ENCODE data around the gene CPPED1. TPM values are rescaled to one million over a fixed set of nuclear protein-coding genes. Genes with fewer than 3 reads are reported as not detected.
A peak's percentile ranks its signal among the peaks of the same experiment; 100 is the strongest.

The CPPED1 gene
- total and polyA plus RNA-seq, 2 of the 4 experiments (the other 2 are of a cell fraction), result 5.1 to 6.5 TPM

DNA sequence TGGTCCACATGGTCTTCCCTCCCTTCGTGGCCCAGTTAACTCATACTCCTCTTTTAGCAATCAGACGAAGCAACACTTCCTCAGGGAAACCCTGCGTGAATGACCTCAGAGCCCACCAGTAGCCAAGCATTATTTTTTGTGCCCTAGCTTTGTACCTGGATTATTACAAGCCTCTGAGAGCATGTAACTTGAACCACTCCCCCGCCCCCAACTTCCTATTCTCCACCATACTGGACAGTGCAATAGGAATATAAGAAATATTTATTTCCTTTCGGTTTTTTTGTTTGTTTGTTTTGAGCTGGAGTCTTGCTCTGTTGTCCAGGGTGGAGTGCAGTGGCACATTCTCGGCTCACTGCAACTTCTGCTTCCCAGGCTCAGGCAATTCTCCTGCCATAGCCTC, 2.9 kb downstream of the CPPED1 start:
- ATAC-seq (ENCODE audit: low read depth), result no peak
- intact Hi-C loops (cut with micrococcal nuclease) (no loop called here), in situ Hi-C loops (cut with MboI; ENCODE audit: low sequenced_read_pairs) (no loop called here), dilution Hi-C loops (cut with HindIII; ENCODE audit: low sequenced_read_pairs, unreplicated experiment) (no loop called here)
- Histone ChIP-seq H2BK5ac (ENCODE audit: low read depth, low read length, poor library complexity, severe bottlenecking) (no peak overlapping the region), H2BK20ac (ENCODE audit: low read depth, low read length) (0 out of 2 replicates have a peak overlapping the region, but pooled peaks have one; percentile 21), H2BK120ac (ENCODE audit: low read depth, low read length) (peak overlapping the region; percentile 66; the same call in 1 of the 2 replicates), H3K18ac (ENCODE audit: low read depth, low read length) (no peak overlapping the region), H3K36me3 (ENCODE audit: control insufficient read depth, insufficient read depth, low read length) (no peaks in the 10 kb centered on the region), H3K4ac (ENCODE audit: low read depth, low read length) (no peak overlapping the region), H2AK9ac (replicated peaks; ENCODE audit: low read depth, low read length, poor library complexity) (peak overlapping the region; percentile 9), H3K14ac (replicated peaks; ENCODE audit: low read depth, low read length) (no peak overlapping the region), H3K27ac (ENCODE audit: insufficient read depth, low read length) (no peak overlapping the region), H3K9me1 (ENCODE audit: insufficient read depth, low read length) (no peaks in the 10 kb centered on the region), H3K9ac (ENCODE audit: low read depth, low read length) (no peak overlapping the region), H3K4me3 (ENCODE audit: insufficient read depth, low read depth, low read length) (no peak overlapping the region), H3K27me3 (ENCODE audit: control insufficient read depth, insufficient read depth, low read length) (no peaks in the 10 kb centered on the region), H4K8ac (ENCODE audit: low read depth in 2 of 2, low read length in 2 of 2) (no peak overlapping the region), H3K79me1 (ENCODE audit: low read depth in 1 of 2, low read length in 2 of 2) (peaks cover 7 to 16% of the 10 kb centered on the region in 2 experiments; a peak in 3 of 4 replicates), H4K20me1 (ENCODE audit: insufficient read depth, low read length) (no peaks in the 10 kb centered on the region), H3K56ac (ENCODE audit: extremely low read depth, insufficient read depth, low read length) (no peak overlapping the region), H3K4me1 (ENCODE audit: control insufficient read depth, insufficient read depth, low read length) (peaks cover 4% of the 10 kb centered on the region), H3K23ac (ENCODE audit: low read depth, low read length) (no peak overlapping the region), H3K9me3 (ENCODE audit: control insufficient read depth, insufficient read depth, low read length) (no peaks in the 10 kb centered on the region), H4K91ac (ENCODE audit: insufficient read depth, low read depth, low read length) (no peak overlapping the region), H2AK5ac (ENCODE audit: low read depth, low read length) (peak overlapping the region; percentile 80), H2BK15ac (ENCODE audit: low read depth, low read length) (no peak overlapping the region), H3K4me2 (ENCODE audit: low read depth, low read length) (no peak overlapping the region), H4K5ac (ENCODE audit: low read depth, low read length) (no peak overlapping the region), H2AFZ (replicated peaks; ENCODE audit: low read length, poor library complexity) (peak overlapping the region; percentile 33)
- 86% methylated on average over 2 of the region's 6 CpGs; no CpG with 5 or more reads in 1 of the 2 experiments for WGBS, 2 experiments (ENCODE audit: extremely low coverage in 2 of 2, insufficient read length in 1 of 2)
- TF ChIP-seq POLR2A (IDR thresholded peaks at IDR 0.05; ENCODE audit: low read depth, low read length) (no peak), CEBPB (IDR thresholded peaks at IDR 0.05; ENCODE audit: low read depth, low read length) (no peak), MXI1 (IDR thresholded peaks at IDR 0.05; ENCODE audit: borderline replicate concordance, low read depth, low read length) (no peak), RAD21 (IDR thresholded peaks at IDR 0.05; ENCODE audit: low read length) (no peak), RCOR1 (IDR thresholded peaks at IDR 0.05; ENCODE audit: insufficient replicate concordance, low read length) (no peak), SMC3 (IDR thresholded peaks at IDR 0.05; ENCODE audit: low read depth, low read length) (no peak), RFX5 (IDR thresholded peaks at IDR 0.05; ENCODE audit: low read depth, low read length) (no peak), CHD1 (IDR thresholded peaks at IDR 0.05; ENCODE audit: low read depth, low read length) (no peak), MAZ (IDR thresholded peaks at IDR 0.05; ENCODE audit: borderline replicate concordance, low read depth, low read length) (no peak), NFE2L2 (IDR thresholded peaks at IDR 0.05; ENCODE audit: low read depth, low read length) (no peak), BHLHE40 (IDR thresholded peaks at IDR 0.05; ENCODE audit: low read depth, low read length) (no peak), MAFK (IDR thresholded peaks at IDR 0.05; ENCODE audit: low read depth, low read length) (no peak), FOS (IDR thresholded peaks at IDR 0.05; ENCODE audit: low read depth, low read length) (no peak)
- TF ChIP-seq, protein P1, sequence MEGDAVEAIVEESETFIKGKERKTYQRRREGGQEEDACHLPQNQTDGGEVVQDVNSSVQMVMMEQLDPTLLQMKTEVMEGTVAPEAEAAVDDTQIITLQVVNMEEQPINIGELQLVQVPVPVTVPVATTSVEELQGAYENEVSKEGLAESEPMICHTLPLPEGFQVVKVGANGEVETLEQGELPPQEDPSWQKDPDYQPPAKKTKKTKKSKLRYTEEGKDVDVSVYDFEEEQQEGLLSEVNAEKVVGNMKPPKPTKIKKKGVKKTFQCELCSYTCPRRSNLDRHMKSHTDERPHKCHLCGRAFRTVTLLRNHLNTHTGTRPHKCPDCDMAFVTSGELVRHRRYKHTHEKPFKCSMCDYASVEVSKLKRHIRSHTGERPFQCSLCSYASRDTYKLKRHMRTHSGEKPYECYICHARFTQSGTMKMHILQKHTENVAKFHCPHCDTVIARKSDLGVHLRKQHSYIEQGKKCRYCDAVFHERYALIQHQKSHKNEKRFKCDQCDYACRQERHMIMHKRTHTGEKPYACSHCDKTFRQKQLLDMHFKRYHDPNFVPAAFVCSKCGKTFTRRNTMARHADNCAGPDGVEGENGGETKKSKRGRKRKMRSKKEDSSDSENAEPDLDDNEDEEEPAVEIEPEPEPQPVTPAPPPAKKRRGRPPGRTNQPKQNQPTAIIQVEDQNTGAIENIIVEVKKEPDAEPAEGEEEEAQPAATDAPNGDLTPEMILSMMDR (conservative IDR thresholded peaks at IDR 0.05; ENCODE audit: low read depth, low read length), result no peak
- TF ChIP-seq, protein P2, sequence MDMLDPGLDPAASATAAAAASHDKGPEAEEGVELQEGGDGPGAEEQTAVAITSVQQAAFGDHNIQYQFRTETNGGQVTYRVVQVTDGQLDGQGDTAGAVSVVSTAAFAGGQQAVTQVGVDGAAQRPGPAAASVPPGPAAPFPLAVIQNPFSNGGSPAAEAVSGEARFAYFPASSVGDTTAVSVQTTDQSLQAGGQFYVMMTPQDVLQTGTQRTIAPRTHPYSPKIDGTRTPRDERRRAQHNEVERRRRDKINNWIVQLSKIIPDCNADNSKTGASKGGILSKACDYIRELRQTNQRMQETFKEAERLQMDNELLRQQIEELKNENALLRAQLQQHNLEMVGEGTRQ (IDR thresholded peaks at IDR 0.05; ENCODE audit: low read depth, low read length), result no peak
- TF ChIP-seq, protein P3, sequence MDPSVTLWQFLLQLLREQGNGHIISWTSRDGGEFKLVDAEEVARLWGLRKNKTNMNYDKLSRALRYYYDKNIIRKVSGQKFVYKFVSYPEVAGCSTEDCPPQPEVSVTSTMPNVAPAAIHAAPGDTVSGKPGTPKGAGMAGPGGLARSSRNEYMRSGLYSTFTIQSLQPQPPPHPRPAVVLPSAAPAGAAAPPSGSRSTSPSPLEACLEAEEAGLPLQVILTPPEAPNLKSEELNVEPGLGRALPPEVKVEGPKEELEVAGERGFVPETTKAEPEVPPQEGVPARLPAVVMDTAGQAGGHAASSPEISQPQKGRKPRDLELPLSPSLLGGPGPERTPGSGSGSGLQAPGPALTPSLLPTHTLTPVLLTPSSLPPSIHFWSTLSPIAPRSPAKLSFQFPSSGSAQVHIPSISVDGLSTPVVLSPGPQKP (IDR thresholded peaks at IDR 0.05; ENCODE audit: borderline replicate concordance, low read depth, low read length), result no peak
- ChIA-PET CTCF (no interaction called here), POLR2A (ENCODE audit: unreplicated experiment) (no interaction called here)
- DNase-seq, result no peak
- BruUV-seq (replicated peaks), result no TSS peak

All from IMR-90 (cell line).